Keratinocyte (primary cell): ENCODE measurements around the gene SORL1. TPM values are rescaled to one million over a fixed set of nuclear protein-coding genes. Genes with fewer than 3 reads are reported as not detected.

Source experiments
- DNase-seq: peaks from one replicate; pipeline ENCODE4 v3.0.0-alpha.2; 2011; ENCODE audit warnings: low read depth, missing footprints, low spot score
- FAIRE-seq: peaks from 2 replicates; lab custom pipeline; 2011; peaks lifted over from hg19 to GRCh38; lab: Jason Lieb, UNC
- H2AFZ ChIP-seq: 2 replicates; pipeline ENCODE4 v1.6.0; 2012; ENCODE audit warnings: low read length, control low read depth, inconsistent platforms; ENCODE audit not compliant: control insufficient read depth
- H3K27ac ChIP-seq: 2 replicates; pipeline ENCODE4 v1.5.1; 2011; ENCODE audit warnings: low read length; ENCODE audit not compliant: control insufficient read depth, insufficient read depth
- H3K27me3 ChIP-seq: 3 replicates; pipeline ENCODE4 v1.6.0; 2011; ENCODE audit warnings: low read length; ENCODE audit not compliant: control insufficient read depth, insufficient read depth; ENCODE audit errors: extremely low read depth
- H3K36me3 ChIP-seq, 2 experiments: 2 replicates in 1 of 2; 3 replicates in 1 of 2; pipeline ENCODE4 v1.5.1; 2011; ENCODE audit warnings: low read length in 2 of 2, mild to moderate bottlenecking in 1 of 2; ENCODE audit not compliant: control insufficient read depth in 2 of 2, insufficient read depth in 2 of 2; ENCODE audit errors: extremely low read depth in 1 of 2
- H3K4me1 ChIP-seq: 3 replicates; pipeline ENCODE4 v1.5.1; 2011; ENCODE audit warnings: low read length; ENCODE audit not compliant: control insufficient read depth, insufficient read depth; ENCODE audit errors: extremely low read depth
- H3K4me2 ChIP-seq: 3 replicates; pipeline ENCODE4 v1.6.0; 2011; ENCODE audit warnings: low read depth, low read length; ENCODE audit not compliant: control insufficient read depth, insufficient read depth; ENCODE audit errors: extremely low read depth
- H3K4me3 ChIP-seq, 3 experiments: fragments of 200-600 bp in 1 of 3; sonication (generic) in 1 of 3; 2 replicates in 2 of 3; 3 replicates in 1 of 3; pipeline ENCODE4 v1.5.1; 2011 to 2016; ENCODE audit warnings: low read length in 3 of 3, mild to moderate bottlenecking in 3 of 3, control low read depth in 2 of 3, inconsistent platforms in 1 of 3, low read depth in 1 of 3, mixed read lengths in 1 of 3, mixed run types in 1 of 3, moderate library complexity in 1 of 3; ENCODE audit not compliant: control insufficient read depth in 2 of 3, insufficient read depth in 2 of 3; ENCODE audit errors: extremely low read depth in 1 of 3
- H3K79me2 ChIP-seq: 2 replicates; pipeline ENCODE4 v1.6.0; 2012; ENCODE audit warnings: low read length; ENCODE audit not compliant: control insufficient read depth, insufficient read depth
- H3K9ac ChIP-seq: 3 replicates; pipeline ENCODE4 v1.6.0; 2011; ENCODE audit warnings: low read length; ENCODE audit not compliant: control insufficient read depth, insufficient read depth; ENCODE audit errors: extremely low read depth
- H3K9me1 ChIP-seq: 3 replicates; pipeline ENCODE4 v1.6.0; 2011; ENCODE audit warnings: low read length; ENCODE audit not compliant: control insufficient read depth, insufficient read depth; ENCODE audit errors: extremely low read depth
- H3K9me3 ChIP-seq: 2 replicates; pipeline ENCODE4 v1.5.1; 2012; ENCODE audit warnings: low read depth, low read length; ENCODE audit not compliant: control insufficient read depth
- H4K20me1 ChIP-seq: 3 replicates; pipeline ENCODE4 v1.6.0; 2011; ENCODE audit warnings: low read length; ENCODE audit not compliant: control insufficient read depth, insufficient read depth; ENCODE audit errors: extremely low read depth
- EZH2 ChIP-seq: IDR thresholded peaks from one replicate; pipeline ENCODE4 v1.6.1; 2012; ENCODE audit warnings: inconsistent platforms, mild to moderate bottlenecking, low read length, moderate library complexity
- dilution Hi-C: fragments of 300-500 bp; cut with MboI; formaldehyde crosslinking; loops from one replicate; pipeline ENCODE4 v1.7.0; 2020; ENCODE audit warnings: low sequenced_read_pairs; ENCODE audit not compliant: extremely low pct_ligation_motif_present
- polyA plus RNA-seq, 5 experiments: library from polyadenylated mRNA; depleted of rRNA in 3 of 5; stranded (reverse) in 3 of 5; stranded (forward) in 1 of 5; unstranded in 1 of 5; fragments of >200 nt; gene quantifications; 1 replicate in 1 of 5; 2 replicates in 3 of 5; 3 replicates in 1 of 5; pipeline versions ENCODE4 v1.2.1 to v1.2.3, GENCODE V29; 2011 to 2012; ENCODE audit warnings: missing spikeins in 2 of 5, low read depth in 1 of 5, low replicate concordance in 1 of 5
- TF ChIP-seq, protein P1 (sequence below), 3 experiments: IDR thresholded peaks in 1 of 3; conservative IDR thresholded peaks in 1 of 3; optimal IDR thresholded peaks in 1 of 3; 2 replicates in 2 of 3; 3 replicates in 1 of 3; pipeline versions ENCODE3 to v1.5.1; 2011; ENCODE audit warnings: low read length in 3 of 3, mild to moderate bottlenecking in 3 of 3, moderate library complexity in 2 of 3, control low read depth in 1 of 3, inconsistent platforms in 1 of 3; ENCODE audit not compliant: insufficient read depth in 2 of 3; ENCODE audit errors: extremely low read depth in 1 of 3

Gene SORL1
- polyA plus RNA-seq, 1 donor (not counting 4 experiments of a cell fraction or from before 2014, with no cell fraction given), result 38.9 TPM

DNA sequence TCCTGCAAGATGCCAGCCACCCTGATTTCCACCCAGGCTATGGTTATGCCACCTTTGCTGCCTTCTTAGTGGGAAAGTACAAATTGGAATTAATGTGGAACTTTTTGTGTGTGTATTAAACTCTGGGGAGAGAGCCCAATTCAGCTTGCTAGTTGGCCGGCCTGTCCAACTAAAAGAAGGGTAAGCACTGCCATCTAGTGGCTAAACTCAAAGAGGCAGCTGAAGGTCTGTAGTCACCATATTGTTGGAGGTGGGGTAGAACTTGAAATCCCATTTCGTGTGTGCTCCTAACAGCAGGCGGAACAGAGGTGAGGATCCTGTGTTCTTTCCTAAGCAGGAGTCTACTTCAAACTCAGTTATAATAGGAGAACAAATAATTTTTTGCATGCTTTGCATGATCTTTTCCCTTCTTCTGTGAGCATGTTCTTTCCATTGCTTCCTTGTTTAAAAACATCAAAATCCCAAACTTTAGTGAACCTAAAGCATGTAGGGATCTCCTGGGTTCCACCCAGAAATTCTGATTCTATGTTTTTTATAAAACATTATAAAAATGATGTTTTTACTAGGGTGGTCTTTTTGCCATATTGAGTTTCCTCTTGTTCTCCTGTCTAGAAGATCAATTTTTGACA, 139.4 kb downstream of the SORL1 start:
- H3K27ac ChIP-seq, result no peak overlapping the region
- H3K79me2 ChIP-seq, result no peaks in the 10 kb centered on the region
- H3K4me2 ChIP-seq, result no peak overlapping the region
- H3K9me1 ChIP-seq, result no peaks in the 10 kb centered on the region
- H3K4me3 ChIP-seq, result no peak overlapping the region
- peaks cover 17% of the 10 kb centered on the region for H3K4me1 ChIP-seq
- FAIRE-seq, result peak; percentile 92
- no peak overlapping the region for H3K9ac ChIP-seq
- H2AFZ ChIP-seq, result no peak overlapping the region
- peaks cover 22 to 45% of the 10 kb centered on the region in 2 experiments for H3K36me3 ChIP-seq
- no peak for TF ChIP-seq EZH2
- TF ChIP-seq, protein P1, sequence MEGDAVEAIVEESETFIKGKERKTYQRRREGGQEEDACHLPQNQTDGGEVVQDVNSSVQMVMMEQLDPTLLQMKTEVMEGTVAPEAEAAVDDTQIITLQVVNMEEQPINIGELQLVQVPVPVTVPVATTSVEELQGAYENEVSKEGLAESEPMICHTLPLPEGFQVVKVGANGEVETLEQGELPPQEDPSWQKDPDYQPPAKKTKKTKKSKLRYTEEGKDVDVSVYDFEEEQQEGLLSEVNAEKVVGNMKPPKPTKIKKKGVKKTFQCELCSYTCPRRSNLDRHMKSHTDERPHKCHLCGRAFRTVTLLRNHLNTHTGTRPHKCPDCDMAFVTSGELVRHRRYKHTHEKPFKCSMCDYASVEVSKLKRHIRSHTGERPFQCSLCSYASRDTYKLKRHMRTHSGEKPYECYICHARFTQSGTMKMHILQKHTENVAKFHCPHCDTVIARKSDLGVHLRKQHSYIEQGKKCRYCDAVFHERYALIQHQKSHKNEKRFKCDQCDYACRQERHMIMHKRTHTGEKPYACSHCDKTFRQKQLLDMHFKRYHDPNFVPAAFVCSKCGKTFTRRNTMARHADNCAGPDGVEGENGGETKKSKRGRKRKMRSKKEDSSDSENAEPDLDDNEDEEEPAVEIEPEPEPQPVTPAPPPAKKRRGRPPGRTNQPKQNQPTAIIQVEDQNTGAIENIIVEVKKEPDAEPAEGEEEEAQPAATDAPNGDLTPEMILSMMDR (optimal IDR thresholded peaks at IDR 0.05 in 1 of 3, IDR thresholded peaks at IDR 0.05 in 1 of 3, conservative IDR thresholded peaks at IDR 0.05 in 1 of 3; ENCODE audit: extremely low read depth in 1 of 3, insufficient read depth in 2 of 3, low read length in 3 of 3), result peak; percentile 74 to 91 (median 90)
- no peaks in the 10 kb centered on the region for H3K27me3 ChIP-seq
- dilution Hi-C loops, result no loop called here
- no peaks in the 10 kb centered on the region for H4K20me1 ChIP-seq
- H3K9me3 ChIP-seq, result no peaks in the 10 kb centered on the region
- peak; percentile 21 for DNase-seq

DNA sequence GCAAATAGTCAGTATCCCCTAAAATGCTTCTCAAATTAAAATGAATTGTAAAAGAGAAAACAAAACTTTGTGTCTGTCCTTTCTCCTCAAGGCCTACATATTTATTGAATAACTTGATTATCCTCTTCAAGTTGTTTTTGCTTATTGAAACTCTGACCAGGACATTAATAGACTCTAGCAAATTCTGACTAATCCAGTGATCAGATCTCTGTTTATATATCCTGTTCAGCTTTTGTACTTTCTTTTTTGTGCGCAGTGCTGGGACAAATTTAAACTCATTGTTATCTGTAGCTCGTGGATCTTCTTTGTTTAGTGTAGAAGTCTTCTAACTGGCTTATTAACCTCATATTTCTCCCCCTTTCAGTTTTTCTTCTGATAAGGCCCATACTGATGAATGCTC, 140.6 kb downstream of the SORL1 start:
- H3K79me2 ChIP-seq, result peaks cover under 1% of the 10 kb centered on the region
- H4K20me1 ChIP-seq, result no peaks in the 10 kb centered on the region
- no peaks in the 10 kb centered on the region for H3K27me3 ChIP-seq
- no peak for TF ChIP-seq EZH2
- H3K9me1 ChIP-seq, result no peaks in the 10 kb centered on the region
- no peak overlapping the region for H3K4me2 ChIP-seq
- FAIRE-seq (no peak), DNase-seq (no peak)
- peaks cover 29% of the 10 kb centered on the region for H3K4me1 ChIP-seq
- H2AFZ ChIP-seq, result no peak overlapping the region
- H3K36me3 ChIP-seq, result peaks cover 20 to 38% of the 10 kb centered on the region in 2 experiments
- no peak overlapping the region for H3K4me3 ChIP-seq
- dilution Hi-C loops, result no loop called here
- H3K9ac ChIP-seq, result no peak overlapping the region
- no peak overlapping the region for H3K27ac ChIP-seq
- H3K9me3 ChIP-seq, result no peaks in the 10 kb centered on the region
